ENCODE data around the gene USP10. TPM values are rescaled to one million over a fixed set of nuclear protein-coding genes. Genes with fewer than 3 reads are reported as not detected.

The USP10 gene
- total and polyA plus RNA-seq, 2 donors (not counting 3 experiments of a cell fraction or from before 2014, with no cell fraction given): 84.0 to 115 TPM

DNA sequence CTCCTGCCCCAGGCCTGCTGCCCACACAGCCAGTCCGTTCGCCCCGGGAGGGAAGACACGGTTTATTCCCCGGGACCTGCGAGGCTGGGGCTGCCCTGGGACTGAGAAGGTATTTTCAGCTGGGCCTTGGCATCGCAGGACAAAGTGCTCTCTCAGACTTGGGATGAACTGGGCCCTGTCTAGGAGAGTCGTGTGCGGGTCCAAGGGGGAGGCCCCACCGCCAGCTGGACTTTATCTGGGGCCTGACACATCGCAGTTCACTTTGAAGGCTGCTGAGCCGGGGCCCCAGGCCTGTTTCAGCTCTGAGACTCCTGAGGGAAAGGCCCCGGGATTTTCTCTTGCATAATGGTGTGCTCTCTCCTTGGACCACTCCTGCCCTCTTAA, 126.8 kb downstream of the USP10 start:
- Histone ChIP-seq H3K4me2 (ENCODE audit: insufficient read depth, low read length) (no peak overlapping the region), H3K4me1 (ENCODE audit: control insufficient read depth, extremely low read depth, insufficient read depth, low read length) (no peaks in the 10 kb centered on the region), H3K36me3 (ENCODE audit: control insufficient read depth in 2 of 2, extremely low read depth in 1 of 2, insufficient read depth in 2 of 2, low read length in 2 of 2) (no peaks in the 10 kb centered on the region), H3K79me2 (ENCODE audit: control insufficient read depth, insufficient read depth, low read length) (no peaks in the 10 kb centered on the region), H2AFZ (ENCODE audit: low read depth, low read length) (no peak overlapping the region), H3K27ac (ENCODE audit: insufficient read depth, low read depth, low read length) (no peak overlapping the region), H3K9me3 (replicated peaks; ENCODE audit: control insufficient read depth, insufficient read depth, low read length) (no peaks in the 10 kb centered on the region), H3K9me1 (replicated peaks; ENCODE audit: control insufficient read depth, extremely low read depth, insufficient read depth, low read length) (no peaks in the 10 kb centered on the region), H3K4me3 (replicated peaks in 1 of 3; ENCODE audit: insufficient read depth in 1 of 3, low read depth in 1 of 3, low read length in 3 of 3) (no peak overlapping the region), H3K9ac (replicated peaks; ENCODE audit: extremely low read depth, insufficient read depth, low read length) (no peak overlapping the region), H4K20me1 (replicated peaks; ENCODE audit: control insufficient read depth, extremely low read depth, insufficient read depth, low read length) (no peaks in the 10 kb centered on the region), H3K27me3 (ENCODE audit: control insufficient read depth in 2 of 2, insufficient read depth in 2 of 2, low read length in 2 of 2) (no peaks in the 10 kb centered on the region)
- dilution Hi-C loops (cut with MboI; ENCODE audit: extremely low pct_ligation_motif_present, low sequenced_read_pairs): no loop called here
- DNase-seq (ENCODE audit: low read depth, low spot score): no peak
- no peak for TF ChIP-seq POLR2AphosphoS5 (IDR thresholded peaks at IDR 0.05; ENCODE audit: insufficient read depth, low read depth, low read length)
- CTCF ChIA-PET: interaction anchor here (1.2 to 1.4 kb wide), 3 partner anchors 8 to 72 kb away, joined by 3 read pairs; no protein-coding TSS in a partner anchor
- intact Hi-C loops (cut with micrococcal nuclease): no loop called here
- no TSS peak for BruUV-seq (replicated peaks)
- no peak for FAIRE-seq
- POLR2A ChIA-PET: no interaction called here

DNA sequence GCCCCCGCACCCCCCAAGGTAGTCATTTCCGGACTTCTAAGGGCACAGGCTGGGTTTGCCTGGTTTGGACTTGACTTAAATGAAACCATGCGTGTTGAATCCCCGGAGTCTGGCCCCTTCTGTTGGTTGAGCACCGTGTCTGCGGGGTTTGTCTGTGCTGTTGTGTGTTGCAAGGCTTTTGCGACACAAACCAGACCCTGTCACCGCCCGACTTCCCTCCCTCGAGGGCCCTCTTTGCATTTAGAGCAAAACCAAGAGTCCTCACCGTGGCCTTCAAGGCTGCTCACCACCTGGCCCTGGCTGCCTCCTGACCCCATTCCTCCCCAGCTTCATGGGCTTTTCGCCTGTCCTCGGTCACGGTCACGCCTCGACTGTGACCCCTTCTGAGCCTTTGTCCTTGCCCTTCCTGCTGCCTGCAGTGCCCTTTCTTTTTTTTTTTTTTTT, 127.4 kb downstream of the USP10 start:
- Histone ChIP-seq H3K4me1 (ENCODE audit: control insufficient read depth, extremely low read depth, insufficient read depth, low read length) (no peaks in the 10 kb centered on the region), H3K79me2 (ENCODE audit: control insufficient read depth, insufficient read depth, low read length) (no peaks in the 10 kb centered on the region), H3K36me3 (ENCODE audit: control insufficient read depth in 2 of 2, extremely low read depth in 1 of 2, insufficient read depth in 2 of 2, low read length in 2 of 2) (no peaks in the 10 kb centered on the region), H4K20me1 (replicated peaks; ENCODE audit: control insufficient read depth, extremely low read depth, insufficient read depth, low read length) (no peaks in the 10 kb centered on the region), H3K9me1 (replicated peaks; ENCODE audit: control insufficient read depth, extremely low read depth, insufficient read depth, low read length) (no peaks in the 10 kb centered on the region), H2AFZ (ENCODE audit: low read depth, low read length) (no peak overlapping the region), H3K27ac (ENCODE audit: insufficient read depth, low read depth, low read length) (no peak overlapping the region), H3K4me3 (replicated peaks in 1 of 3; ENCODE audit: insufficient read depth in 1 of 3, low read depth in 1 of 3, low read length in 3 of 3) (no peak overlapping the region), H3K9ac (replicated peaks; ENCODE audit: extremely low read depth, insufficient read depth, low read length) (no peak overlapping the region), H3K4me2 (ENCODE audit: insufficient read depth, low read length) (no peak overlapping the region), H3K9me3 (replicated peaks; ENCODE audit: control insufficient read depth, insufficient read depth, low read length) (no peaks in the 10 kb centered on the region), H3K27me3 (ENCODE audit: control insufficient read depth in 2 of 2, insufficient read depth in 2 of 2, low read length in 2 of 2) (no peaks in the 10 kb centered on the region)
- ChIA-PET POLR2A (no interaction called here), CTCF (no interaction called here)
- dilution Hi-C loops (cut with MboI; ENCODE audit: extremely low pct_ligation_motif_present, low sequenced_read_pairs): no loop called here
- intact Hi-C loops (cut with micrococcal nuclease): no loop called here
- TF ChIP-seq POLR2AphosphoS5 (IDR thresholded peaks at IDR 0.05; ENCODE audit: insufficient read depth, low read depth, low read length) (no peak), EZH2 (IDR thresholded peaks at IDR 0.05; ENCODE audit: borderline replicate concordance, low read depth, low read length, severe bottlenecking) (no peak), FOS (IDR thresholded peaks at IDR 0.05; ENCODE audit: borderline replicate concordance, insufficient read depth, low read length) (no peak), JUN (IDR thresholded peaks at IDR 0.05; ENCODE audit: borderline replicate concordance, insufficient read depth, insufficient read length, low read depth) (no peak), MYC (IDR thresholded peaks at IDR 0.05; ENCODE audit: low read depth, low read length) (no peak), GATA2 (IDR thresholded peaks at IDR 0.05; ENCODE audit: insufficient read depth, insufficient read length, low read depth, low read length) (no peak), POLR2A (IDR thresholded peaks at IDR 0.05; ENCODE audit: low read depth, low read length) (no peak)
- TF ChIP-seq, protein P1, sequence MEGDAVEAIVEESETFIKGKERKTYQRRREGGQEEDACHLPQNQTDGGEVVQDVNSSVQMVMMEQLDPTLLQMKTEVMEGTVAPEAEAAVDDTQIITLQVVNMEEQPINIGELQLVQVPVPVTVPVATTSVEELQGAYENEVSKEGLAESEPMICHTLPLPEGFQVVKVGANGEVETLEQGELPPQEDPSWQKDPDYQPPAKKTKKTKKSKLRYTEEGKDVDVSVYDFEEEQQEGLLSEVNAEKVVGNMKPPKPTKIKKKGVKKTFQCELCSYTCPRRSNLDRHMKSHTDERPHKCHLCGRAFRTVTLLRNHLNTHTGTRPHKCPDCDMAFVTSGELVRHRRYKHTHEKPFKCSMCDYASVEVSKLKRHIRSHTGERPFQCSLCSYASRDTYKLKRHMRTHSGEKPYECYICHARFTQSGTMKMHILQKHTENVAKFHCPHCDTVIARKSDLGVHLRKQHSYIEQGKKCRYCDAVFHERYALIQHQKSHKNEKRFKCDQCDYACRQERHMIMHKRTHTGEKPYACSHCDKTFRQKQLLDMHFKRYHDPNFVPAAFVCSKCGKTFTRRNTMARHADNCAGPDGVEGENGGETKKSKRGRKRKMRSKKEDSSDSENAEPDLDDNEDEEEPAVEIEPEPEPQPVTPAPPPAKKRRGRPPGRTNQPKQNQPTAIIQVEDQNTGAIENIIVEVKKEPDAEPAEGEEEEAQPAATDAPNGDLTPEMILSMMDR (IDR thresholded peaks at IDR 0.05; ENCODE audit: extremely low read depth in 1 of 2, insufficient read depth in 1 of 2, low read depth in 1 of 2, low read length in 2 of 2): no peak
- TF ChIP-seq, protein P2, sequence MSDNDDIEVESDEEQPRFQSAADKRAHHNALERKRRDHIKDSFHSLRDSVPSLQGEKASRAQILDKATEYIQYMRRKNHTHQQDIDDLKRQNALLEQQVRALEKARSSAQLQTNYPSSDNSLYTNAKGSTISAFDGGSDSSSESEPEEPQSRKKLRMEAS (IDR thresholded peaks at IDR 0.05; ENCODE audit: insufficient read depth, insufficient read length): no peak
- no peak for DNase-seq (ENCODE audit: low read depth, low spot score)
- FAIRE-seq: no peak
- BruUV-seq (replicated peaks): no TSS peak

Measured in endothelial cell of umbilical vein (primary cell).